GM19099 (cell line): ENCODE measurements around the gene PAPSS2.

Experiments used
- POLR2A ChIP-seq: IDR thresholded peaks from 3 replicates; pipeline ENCODE4 v1.6.1; 2011; ENCODE audit warnings: low read depth; ENCODE audit not compliant: insufficient read length; ENCODE audit errors: extremely low read depth

Gene PAPSS2

GRCh38 chr10:87683356-87683755 is 23.7 kb downstream of the PAPSS2 start:
- TF ChIP-seq POLR2A: no peak

- TF ChIP-seq POLR2A: no peak
Measured at GRCh38 chr10:87684001-87684638, 24.4 kb downstream of the PAPSS2 start.

GRCh38 chr10:87685832-87686574 is 26.3 kb downstream of the PAPSS2 start:
- no peak for TF ChIP-seq POLR2A

- no peak for TF ChIP-seq POLR2A
Measured at GRCh38 chr10:87691506-87692070, 31.9 kb downstream of the PAPSS2 start.

GRCh38 chr10:87692956-87693484 is 33.3 kb downstream of the PAPSS2 start:
- no peak for TF ChIP-seq POLR2A

GRCh38 chr10:87694011-87694794 is 34.5 kb downstream of the PAPSS2 start:
- TF ChIP-seq POLR2A: no peak

GRCh38 chr10:87695074-87695473 is 35.4 kb downstream of the PAPSS2 start:
- no peak for TF ChIP-seq POLR2A

GRCh38 chr10:87696922-87697745 is 37.5 kb downstream of the PAPSS2 start:
- no peak for TF ChIP-seq POLR2A

- TF ChIP-seq POLR2A: no peak
Measured at GRCh38 chr10:87700031-87700796, 40.5 kb downstream of the PAPSS2 start.

GRCh38 chr10:87702260-87702972 is 42.7 kb downstream of the PAPSS2 start:
- TF ChIP-seq POLR2A: no peak

- no peak for TF ChIP-seq POLR2A
Measured at GRCh38 chr10:87702973-87703294, 43.3 kb downstream of the PAPSS2 start.

GRCh38 chr10:87703771-87704170 is 44.1 kb downstream of the PAPSS2 start:
- TF ChIP-seq POLR2A: no peak

GRCh38 chr10:87705339-87705738 is 45.7 kb downstream of the PAPSS2 start:
- TF ChIP-seq POLR2A: no peak
